Measurements from ENCODE around the gene ADNP2. TPM values are rescaled to one million over a fixed set of nuclear protein-coding genes. Genes with fewer than 3 reads are reported as not detected.

Gene ADNP2
- total and polyA plus RNA-seq, 2 of the 13 experiments (the other 11 are each of a cell fraction or from before 2014, with no cell fraction given) = 10.8 to 25.5 TPM

DNA sequence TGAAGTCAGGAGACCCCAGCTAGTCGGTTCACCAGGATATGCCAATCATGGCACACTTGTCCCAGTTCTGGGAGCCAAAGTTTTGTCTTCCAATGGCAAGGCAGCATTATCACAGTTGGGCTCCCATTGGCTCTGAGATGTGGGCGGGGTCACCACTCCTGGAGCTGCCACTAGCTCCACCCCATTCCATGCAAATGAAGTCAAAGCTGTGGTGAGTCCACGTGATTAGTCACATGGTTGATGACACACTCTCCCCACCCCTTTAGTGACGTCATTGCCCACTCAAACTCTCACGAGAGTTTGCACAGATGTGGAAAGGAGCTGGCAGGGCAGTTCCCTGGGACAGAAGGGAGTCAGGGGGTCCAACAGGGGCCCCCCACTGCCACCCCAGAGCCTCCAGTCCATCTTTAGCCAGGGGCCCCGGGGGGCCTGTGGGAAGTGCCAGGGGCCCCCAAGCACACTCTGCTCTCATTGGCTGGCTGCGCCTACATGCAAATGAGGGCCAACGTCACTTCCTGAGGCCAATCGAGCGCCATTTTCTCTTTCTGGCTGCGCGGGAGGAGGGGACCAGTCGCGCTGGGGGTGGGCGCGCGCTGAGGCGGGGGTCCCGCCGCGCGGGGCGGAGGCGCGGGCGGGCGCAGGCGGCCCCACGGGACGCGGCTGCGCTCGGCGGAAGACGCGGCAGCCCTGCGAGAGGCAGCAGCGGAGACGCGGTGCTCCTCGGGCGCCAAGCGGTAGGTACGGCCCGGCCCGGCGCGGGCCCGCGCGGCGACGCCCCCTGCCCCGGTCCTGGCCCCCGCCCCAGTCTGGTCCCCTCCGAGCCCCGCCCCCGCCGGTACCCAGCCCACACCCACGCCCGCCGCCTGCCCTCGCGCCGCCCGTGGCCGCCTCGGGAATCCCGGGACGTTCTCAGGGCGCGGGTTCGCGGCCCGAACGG is at the start of gene ADNP2 (continued):
- TF ChIP-seq, protein P1, sequence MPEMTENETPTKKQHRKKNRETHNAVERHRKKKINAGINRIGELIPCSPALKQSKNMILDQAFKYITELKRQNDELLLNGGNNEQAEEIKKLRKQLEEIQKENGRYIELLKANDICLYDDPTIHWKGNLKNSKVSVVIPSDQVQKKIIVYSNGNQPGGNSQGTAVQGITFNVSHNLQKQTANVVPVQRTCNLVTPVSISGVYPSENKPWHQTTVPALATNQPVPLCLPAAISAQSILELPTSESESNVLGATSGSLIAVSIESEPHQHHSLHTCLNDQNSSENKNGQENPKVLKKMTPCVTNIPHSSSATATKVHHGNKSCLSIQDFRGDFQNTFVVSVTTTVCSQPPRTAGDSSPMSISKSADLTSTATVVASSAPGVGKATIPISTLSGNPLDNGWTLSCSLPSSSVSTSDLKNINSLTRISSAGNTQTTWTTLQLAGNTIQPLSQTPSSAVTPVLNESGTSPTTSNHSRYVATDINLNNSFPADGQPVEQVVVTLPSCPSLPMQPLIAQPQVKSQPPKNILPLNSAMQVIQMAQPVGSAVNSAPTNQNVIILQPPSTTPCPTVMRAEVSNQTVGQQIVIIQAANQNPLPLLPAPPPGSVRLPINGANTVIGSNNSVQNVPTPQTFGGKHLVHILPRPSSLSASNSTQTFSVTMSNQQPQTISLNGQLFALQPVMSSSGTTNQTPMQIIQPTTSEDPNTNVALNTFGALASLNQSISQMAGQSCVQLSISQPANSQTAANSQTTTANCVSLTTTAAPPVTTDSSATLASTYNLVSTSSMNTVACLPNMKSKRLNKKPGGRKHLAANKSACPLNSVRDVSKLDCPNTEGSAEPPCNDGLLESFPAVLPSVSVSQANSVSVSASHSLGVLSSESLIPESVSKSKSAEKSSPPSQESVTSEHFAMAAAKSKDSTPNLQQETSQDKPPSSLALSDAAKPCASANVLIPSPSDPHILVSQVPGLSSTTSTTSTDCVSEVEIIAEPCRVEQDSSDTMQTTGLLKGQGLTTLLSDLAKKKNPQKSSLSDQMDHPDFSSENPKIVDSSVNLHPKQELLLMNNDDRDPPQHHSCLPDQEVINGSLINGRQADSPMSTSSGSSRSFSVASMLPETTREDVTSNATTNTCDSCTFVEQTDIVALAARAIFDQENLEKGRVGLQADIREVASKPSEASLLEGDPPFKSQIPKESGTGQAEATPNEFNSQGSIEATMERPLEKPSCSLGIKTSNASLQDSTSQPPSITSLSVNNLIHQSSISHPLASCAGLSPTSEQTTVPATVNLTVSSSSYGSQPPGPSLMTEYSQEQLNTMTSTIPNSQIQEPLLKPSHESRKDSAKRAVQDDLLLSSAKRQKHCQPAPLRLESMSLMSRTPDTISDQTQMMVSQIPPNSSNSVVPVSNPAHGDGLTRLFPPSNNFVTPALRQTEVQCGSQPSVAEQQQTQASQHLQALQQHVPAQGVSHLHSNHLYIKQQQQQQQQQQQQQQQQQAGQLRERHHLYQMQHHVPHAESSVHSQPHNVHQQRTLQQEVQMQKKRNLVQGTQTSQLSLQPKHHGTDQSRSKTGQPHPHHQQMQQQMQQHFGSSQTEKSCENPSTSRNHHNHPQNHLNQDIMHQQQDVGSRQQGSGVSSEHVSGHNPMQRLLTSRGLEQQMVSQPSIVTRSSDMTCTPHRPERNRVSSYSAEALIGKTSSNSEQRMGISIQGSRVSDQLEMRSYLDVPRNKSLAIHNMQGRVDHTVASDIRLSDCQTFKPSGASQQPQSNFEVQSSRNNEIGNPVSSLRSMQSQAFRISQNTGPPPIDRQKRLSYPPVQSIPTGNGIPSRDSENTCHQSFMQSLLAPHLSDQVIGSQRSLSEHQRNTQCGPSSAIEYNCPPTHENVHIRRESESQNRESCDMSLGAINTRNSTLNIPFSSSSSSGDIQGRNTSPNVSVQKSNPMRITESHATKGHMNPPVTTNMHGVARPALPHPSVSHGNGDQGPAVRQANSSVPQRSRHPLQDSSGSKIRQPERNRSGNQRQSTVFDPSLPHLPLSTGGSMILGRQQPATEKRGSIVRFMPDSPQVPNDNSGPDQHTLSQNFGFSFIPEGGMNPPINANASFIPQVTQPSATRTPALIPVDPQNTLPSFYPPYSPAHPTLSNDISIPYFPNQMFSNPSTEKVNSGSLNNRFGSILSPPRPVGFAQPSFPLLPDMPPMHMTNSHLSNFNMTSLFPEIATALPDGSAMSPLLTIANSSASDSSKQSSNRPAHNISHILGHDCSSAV (CRISPR knock-in tag; IDR thresholded peaks at IDR 0.05; ENCODE audit: borderline replicate concordance) = no peak
- TF ChIP-seq FOXK1 (CRISPR knock-in tag; IDR thresholded peaks at IDR 0.05; ENCODE audit: borderline replicate concordance, low read depth) (no peak; the same call in 1 of the 2 replicates), MTA1 (CRISPR knock-in tag; IDR thresholded peaks at IDR 0.05; ENCODE audit: borderline replicate concordance) (no peak), TBX2 (CRISPR knock-in tag; IDR thresholded peaks at IDR 0.05; ENCODE audit: borderline replicate concordance) (peak; percentile 62; the same call in 1 of the 2 replicates), ASH2L (IDR thresholded peaks at IDR 0.05; ENCODE audit: insufficient read length, low read depth, low read length) (peak; percentile 51), HOXA7 (CRISPR knock-in tag; IDR thresholded peaks at IDR 0.05) (no peak), RBFOX2 (IDR thresholded peaks at IDR 0.05; ENCODE audit: low read depth, low read length) (peak; percentile 68), FOXJ3 (CRISPR knock-in tag; IDR thresholded peaks at IDR 0.05; ENCODE audit: borderline replicate concordance) (no peak), ZNF605 (CRISPR knock-in tag; IDR thresholded peaks at IDR 0.05) (peak; percentile 29; the same call in 1 of the 2 replicates)
- TF ChIP-seq, protein P2, sequence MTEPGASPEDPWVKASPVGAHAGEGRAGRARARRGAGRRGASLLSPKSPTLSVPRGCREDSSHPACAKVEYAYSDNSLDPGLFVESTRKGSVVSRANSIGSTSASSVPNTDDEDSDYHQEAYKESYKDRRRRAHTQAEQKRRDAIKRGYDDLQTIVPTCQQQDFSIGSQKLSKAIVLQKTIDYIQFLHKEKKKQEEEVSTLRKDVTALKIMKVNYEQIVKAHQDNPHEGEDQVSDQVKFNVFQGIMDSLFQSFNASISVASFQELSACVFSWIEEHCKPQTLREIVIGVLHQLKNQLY (CRISPR knock-in tag; IDR thresholded peaks at IDR 0.05) = peak; percentile 78
- TF ChIP-seq, protein P3, sequence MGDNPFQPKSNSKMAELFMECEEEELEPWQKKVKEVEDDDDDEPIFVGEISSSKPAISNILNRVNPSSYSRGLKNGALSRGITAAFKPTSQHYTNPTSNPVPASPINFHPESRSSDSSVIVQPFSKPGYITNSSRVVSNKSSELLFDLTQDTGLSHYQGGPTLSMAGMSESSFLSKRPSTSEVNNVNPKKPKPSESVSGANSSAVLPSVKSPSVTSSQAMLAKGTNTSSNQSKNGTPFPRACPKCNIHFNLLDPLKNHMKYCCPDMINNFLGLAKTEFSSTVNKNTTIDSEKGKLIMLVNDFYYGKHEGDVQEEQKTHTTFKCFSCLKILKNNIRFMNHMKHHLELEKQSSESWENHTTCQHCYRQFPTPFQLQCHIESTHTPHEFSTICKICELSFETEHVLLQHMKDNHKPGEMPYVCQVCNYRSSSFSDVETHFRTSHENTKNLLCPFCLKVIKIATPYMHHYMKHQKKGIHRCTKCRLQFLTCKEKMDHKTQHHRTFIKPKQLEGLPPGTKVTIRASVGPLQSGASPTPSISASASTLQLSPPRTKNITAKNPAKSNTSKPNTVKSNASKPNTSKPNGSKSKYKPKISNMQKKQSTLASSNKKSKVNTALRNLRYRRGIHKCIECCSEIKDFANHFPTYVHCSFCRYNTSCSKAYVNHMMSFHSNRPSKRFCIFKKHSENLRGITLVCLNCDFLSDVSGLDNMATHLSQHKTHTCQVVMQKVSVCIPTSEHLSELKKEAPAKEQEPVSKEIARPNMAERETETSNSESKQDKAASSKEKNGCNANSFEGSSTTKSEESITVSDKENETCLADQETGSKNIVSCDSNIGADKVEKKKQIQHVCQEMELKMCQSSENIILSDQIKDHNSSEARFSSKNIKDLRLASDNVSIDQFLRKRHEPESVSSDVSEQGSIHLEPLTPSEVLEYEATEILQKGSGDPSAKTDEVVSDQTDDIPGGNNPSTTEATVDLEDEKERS (CRISPR knock-in tag; IDR thresholded peaks at IDR 0.05) = no peak
- TF ChIP-seq, protein P4, sequence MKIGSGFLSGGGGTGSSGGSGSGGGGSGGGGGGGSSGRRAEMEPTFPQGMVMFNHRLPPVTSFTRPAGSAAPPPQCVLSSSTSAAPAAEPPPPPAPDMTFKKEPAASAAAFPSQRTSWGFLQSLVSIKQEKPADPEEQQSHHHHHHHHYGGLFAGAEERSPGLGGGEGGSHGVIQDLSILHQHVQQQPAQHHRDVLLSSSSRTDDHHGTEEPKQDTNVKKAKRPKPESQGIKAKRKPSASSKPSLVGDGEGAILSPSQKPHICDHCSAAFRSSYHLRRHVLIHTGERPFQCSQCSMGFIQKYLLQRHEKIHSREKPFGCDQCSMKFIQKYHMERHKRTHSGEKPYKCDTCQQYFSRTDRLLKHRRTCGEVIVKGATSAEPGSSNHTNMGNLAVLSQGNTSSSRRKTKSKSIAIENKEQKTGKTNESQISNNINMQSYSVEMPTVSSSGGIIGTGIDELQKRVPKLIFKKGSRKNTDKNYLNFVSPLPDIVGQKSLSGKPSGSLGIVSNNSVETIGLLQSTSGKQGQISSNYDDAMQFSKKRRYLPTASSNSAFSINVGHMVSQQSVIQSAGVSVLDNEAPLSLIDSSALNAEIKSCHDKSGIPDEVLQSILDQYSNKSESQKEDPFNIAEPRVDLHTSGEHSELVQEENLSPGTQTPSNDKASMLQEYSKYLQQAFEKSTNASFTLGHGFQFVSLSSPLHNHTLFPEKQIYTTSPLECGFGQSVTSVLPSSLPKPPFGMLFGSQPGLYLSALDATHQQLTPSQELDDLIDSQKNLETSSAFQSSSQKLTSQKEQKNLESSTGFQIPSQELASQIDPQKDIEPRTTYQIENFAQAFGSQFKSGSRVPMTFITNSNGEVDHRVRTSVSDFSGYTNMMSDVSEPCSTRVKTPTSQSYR (CRISPR knock-in tag; IDR thresholded peaks at IDR 0.05; ENCODE audit: borderline replicate concordance) = no peak
